ENCODE measurements around the gene MYZAP. TPM values are rescaled to one million over a fixed set of nuclear protein-coding genes. Genes with fewer than 3 reads are reported as not detected.

The MYZAP gene
- total RNA-seq, 1 experiment from 2014 or later: 6.0 TPM

DNA sequence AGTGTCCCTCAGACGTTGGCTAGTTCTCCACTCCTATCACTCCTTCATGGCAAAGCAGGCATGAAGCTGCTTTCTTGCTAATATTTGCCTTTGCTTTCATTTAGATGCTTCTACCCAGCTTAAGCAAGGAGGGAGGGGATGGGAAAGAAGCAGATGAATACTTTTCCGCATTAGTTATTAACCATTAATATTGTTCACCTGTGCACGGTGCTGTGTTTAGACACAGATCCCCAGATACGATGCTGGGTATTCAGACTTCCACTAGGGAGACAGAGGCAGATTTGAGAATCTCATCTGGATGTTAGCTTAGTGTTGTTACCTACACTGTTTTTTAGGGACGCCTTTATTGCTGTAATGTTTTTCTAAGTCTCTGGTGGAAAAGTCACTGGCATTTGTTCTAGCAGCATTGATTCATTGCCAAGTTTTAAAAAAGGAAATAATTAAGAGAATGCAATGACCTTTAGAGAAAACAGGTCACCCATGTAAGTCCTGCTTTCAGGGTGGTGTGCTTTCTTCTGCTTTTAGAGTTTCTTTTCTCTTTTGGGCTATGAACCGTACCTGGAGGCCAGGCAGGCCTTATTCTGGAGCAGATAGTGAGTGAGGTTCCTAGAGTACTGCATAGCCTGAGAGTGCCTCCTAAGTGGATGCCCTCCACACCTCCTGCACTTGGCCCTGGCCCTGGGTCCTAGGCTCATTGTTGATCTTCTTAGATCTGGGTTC, 55.5 kb downstream of the MYZAP start:
- Histone ChIP-seq H3K4me3 (ENCODE audit: low read length) (no peak overlapping the region), H3K4me1 (ENCODE audit: insufficient read depth, low read length) (no peaks in the 10 kb centered on the region), H3K9me3 (ENCODE audit: low read length) (no peaks in the 10 kb centered on the region), H3K9ac (ENCODE audit: low read length) (no peak overlapping the region), H3K79me2 (ENCODE audit: low read length) (no peaks in the 10 kb centered on the region), H3K27me3 (ENCODE audit: low read length) (no peaks in the 10 kb centered on the region), H3K27ac (ENCODE audit: low read length) (no peak overlapping the region), H3K4me2 (ENCODE audit: low read length) (no peak overlapping the region), H3K9me2 (replicated peaks; ENCODE audit: low read length) (no peaks in the 10 kb centered on the region), H3F3A (ENCODE audit: low read length, unreplicated experiment) (no peaks in the 10 kb centered on the region), H4K20me1 (ENCODE audit: low read length) (no peaks in the 10 kb centered on the region), H2AFZ (ENCODE audit: low read length) (no peak overlapping the region), H3K36me3 (ENCODE audit: low read depth, low read length) (no peaks in the 10 kb centered on the region)
- no TSS peak for BruUV-seq (replicated peaks)
- DNase-seq (no peak), ATAC-seq (no peak)
- ChIA-PET POLR2A (ENCODE audit: unreplicated experiment) (no interaction called here), CTCF (no interaction called here)
- TF ChIP-seq EZH2phosphoT487 (IDR thresholded peaks at IDR 0.05; ENCODE audit: borderline replicate concordance, low read length) (no peak), EZH2 (IDR thresholded peaks at IDR 0.05; ENCODE audit: low read length, unreplicated experiment) (no peak)
- TF ChIP-seq, protein P1, sequence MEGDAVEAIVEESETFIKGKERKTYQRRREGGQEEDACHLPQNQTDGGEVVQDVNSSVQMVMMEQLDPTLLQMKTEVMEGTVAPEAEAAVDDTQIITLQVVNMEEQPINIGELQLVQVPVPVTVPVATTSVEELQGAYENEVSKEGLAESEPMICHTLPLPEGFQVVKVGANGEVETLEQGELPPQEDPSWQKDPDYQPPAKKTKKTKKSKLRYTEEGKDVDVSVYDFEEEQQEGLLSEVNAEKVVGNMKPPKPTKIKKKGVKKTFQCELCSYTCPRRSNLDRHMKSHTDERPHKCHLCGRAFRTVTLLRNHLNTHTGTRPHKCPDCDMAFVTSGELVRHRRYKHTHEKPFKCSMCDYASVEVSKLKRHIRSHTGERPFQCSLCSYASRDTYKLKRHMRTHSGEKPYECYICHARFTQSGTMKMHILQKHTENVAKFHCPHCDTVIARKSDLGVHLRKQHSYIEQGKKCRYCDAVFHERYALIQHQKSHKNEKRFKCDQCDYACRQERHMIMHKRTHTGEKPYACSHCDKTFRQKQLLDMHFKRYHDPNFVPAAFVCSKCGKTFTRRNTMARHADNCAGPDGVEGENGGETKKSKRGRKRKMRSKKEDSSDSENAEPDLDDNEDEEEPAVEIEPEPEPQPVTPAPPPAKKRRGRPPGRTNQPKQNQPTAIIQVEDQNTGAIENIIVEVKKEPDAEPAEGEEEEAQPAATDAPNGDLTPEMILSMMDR (conservative IDR thresholded peaks at IDR 0.05; ENCODE audit: low read depth, low read length): no peak
- intact Hi-C loops (cut with micrococcal nuclease): no loop called here

DNA sequence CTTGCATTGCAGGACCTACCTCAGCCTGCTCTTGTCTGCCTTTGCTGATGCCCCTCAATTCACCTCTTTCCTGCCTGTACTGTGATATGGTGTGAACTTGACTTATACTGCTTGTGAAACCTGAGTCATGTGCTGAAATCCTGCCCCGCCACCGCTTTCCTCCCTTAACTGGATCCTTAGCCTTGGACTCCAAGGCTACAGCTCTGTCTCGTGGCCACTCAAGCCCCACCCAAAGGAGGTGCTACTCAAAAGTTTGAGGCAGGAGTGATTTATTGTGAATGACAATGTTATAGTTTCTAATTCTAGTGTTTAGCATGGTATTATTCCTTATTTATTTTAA, 56.1 kb downstream of the MYZAP start:
- DNase-seq: no peak

DNA sequence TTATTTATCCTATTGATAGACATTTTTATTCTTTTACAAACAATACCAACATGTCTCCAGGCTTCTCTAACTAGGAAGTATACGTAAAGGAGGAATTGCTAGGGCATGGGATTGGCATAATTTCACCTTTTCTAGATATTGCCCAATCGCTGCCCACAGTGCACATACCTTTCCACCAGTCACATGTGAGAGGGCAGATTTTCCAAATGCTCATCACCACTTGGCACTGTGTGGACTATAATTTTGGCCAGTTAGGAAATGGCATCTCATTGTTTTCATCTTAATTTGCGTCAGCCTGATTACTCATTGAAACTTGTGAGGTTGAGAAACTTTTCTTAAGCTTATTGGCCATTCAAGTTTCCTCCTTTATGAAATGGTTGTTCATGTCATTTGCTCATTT, 57.4 kb downstream of the MYZAP start:
- intact Hi-C loops (cut with micrococcal nuclease): no loop called here

More for the DNA sequence above, 56.1 kb downstream of the MYZAP start:
- Histone ChIP-seq H3K9me3 (ENCODE audit: low read length) (no peaks in the 10 kb centered on the region), H3K36me3 (ENCODE audit: low read depth, low read length) (no peaks in the 10 kb centered on the region), H3K27ac (ENCODE audit: low read length) (no peak overlapping the region), H3K4me1 (ENCODE audit: insufficient read depth, low read length) (no peaks in the 10 kb centered on the region), H2AFZ (ENCODE audit: low read length) (no peak overlapping the region), H3K27me3 (ENCODE audit: low read length) (no peaks in the 10 kb centered on the region), H3F3A (ENCODE audit: low read length, unreplicated experiment) (no peaks in the 10 kb centered on the region), H3K4me3 (ENCODE audit: low read length) (no peak overlapping the region), H3K9ac (ENCODE audit: low read length) (no peak overlapping the region), H3K79me2 (ENCODE audit: low read length) (no peaks in the 10 kb centered on the region), H4K20me1 (ENCODE audit: low read length) (no peaks in the 10 kb centered on the region), H3K4me2 (ENCODE audit: low read length) (no peak overlapping the region), H3K9me2 (replicated peaks; ENCODE audit: low read length) (no peaks in the 10 kb centered on the region)
- ChIA-PET POLR2A (ENCODE audit: unreplicated experiment) (no interaction called here), CTCF (no interaction called here)
- intact Hi-C loops (cut with micrococcal nuclease): no loop called here
- no TSS peak for BruUV-seq (replicated peaks)
- TF ChIP-seq EZH2 (IDR thresholded peaks at IDR 0.05; ENCODE audit: low read length, unreplicated experiment) (no peak), EZH2phosphoT487 (IDR thresholded peaks at IDR 0.05; ENCODE audit: borderline replicate concordance, low read length) (no peak)
- TF ChIP-seq, protein P1 (conservative IDR thresholded peaks at IDR 0.05; ENCODE audit: low read depth, low read length): no peak
- no peak for ATAC-seq

More for the DNA sequence above, 57.4 kb downstream of the MYZAP start:
- DNase-seq (no peak), ATAC-seq (no peak)
- Histone ChIP-seq H3K9me3 (ENCODE audit: low read length) (no peaks in the 10 kb centered on the region), H3F3A (ENCODE audit: low read length, unreplicated experiment) (no peaks in the 10 kb centered on the region), H3K9ac (ENCODE audit: low read length) (no peak overlapping the region), H3K9me2 (replicated peaks; ENCODE audit: low read length) (no peaks in the 10 kb centered on the region), H3K27ac (ENCODE audit: low read length) (no peak overlapping the region), H3K27me3 (ENCODE audit: low read length) (no peaks in the 10 kb centered on the region), H3K4me3 (ENCODE audit: low read length) (no peak overlapping the region), H3K4me2 (ENCODE audit: low read length) (no peak overlapping the region), H4K20me1 (ENCODE audit: low read length) (no peaks in the 10 kb centered on the region), H3K4me1 (ENCODE audit: insufficient read depth, low read length) (no peaks in the 10 kb centered on the region), H3K79me2 (ENCODE audit: low read length) (no peaks in the 10 kb centered on the region), H3K36me3 (ENCODE audit: low read depth, low read length) (no peaks in the 10 kb centered on the region), H2AFZ (ENCODE audit: low read length) (no peak overlapping the region)
- ChIA-PET POLR2A (ENCODE audit: unreplicated experiment) (no interaction called here), CTCF (no interaction called here)
- TF ChIP-seq EZH2phosphoT487 (IDR thresholded peaks at IDR 0.05; ENCODE audit: borderline replicate concordance, low read length) (no peak), EZH2 (IDR thresholded peaks at IDR 0.05; ENCODE audit: low read length, unreplicated experiment) (no peak)
- TF ChIP-seq, protein P1 (conservative IDR thresholded peaks at IDR 0.05; ENCODE audit: low read depth, low read length): no peak
- no TSS peak for BruUV-seq (replicated peaks)

All from PC-3 (cell line).